Prostate gland (tissue), 2 donors: ENCODE results near the gene FERMT1. TPM values are rescaled to one million over a fixed set of nuclear protein-coding genes. Genes with fewer than 3 reads are reported as not detected.

Experiments used
- DNase-seq: peaks from one replicate; pipeline ENCODE4 v3.0.0-alpha.2; 2019; ENCODE audit warnings: low spot score
- H3K27ac ChIP-seq, 2 donors: fragments of 200-600 bp; sonication (generic); 2 replicates each; pipeline ENCODE4 v1.5.1; 2017 to 2019
- H3K27me3 ChIP-seq: fragments of 200-600 bp; sonication (generic); replicated peaks from 2 replicates; pipeline ENCODE4 v1.5.1; 2019; ENCODE audit not compliant: insufficient read depth
- H3K36me3 ChIP-seq, 2 donors: fragments of 200-600 bp; sonication (generic); 1 replicate in 1 of 2; 2 replicates in 1 of 2; pipeline versions ENCODE4 v1.5.1 to v1.8.1; 2017 to 2019
- H3K4me1 ChIP-seq: fragments of 200-600 bp; sonication (generic); replicated peaks from 2 replicates; pipeline ENCODE4 v1.5.1; 2019
- H3K4me3 ChIP-seq, 2 donors: fragments of 200-600 bp; sonication (generic); 2 replicates each; pipeline ENCODE4 v1.5.1; 2017 to 2019
- H3K9me3 ChIP-seq: fragments of 200-600 bp; sonication (generic); 2 replicates; pipeline ENCODE4 v1.5.1; 2017
- CTCF ChIP-seq, 4 experiments: fragments of 200-600 bp in 2 of 4; fragments of 450-650 bp in 2 of 4; sonication (generic) in 2 of 4; IDR thresholded peaks; 1 replicate in 3 of 4; 2 replicates in 1 of 4; pipeline ENCODE4 v1.5.1; 2016 to 2019; ENCODE audit warnings: antibody characterized with exemption in 4 of 4, mild to moderate bottlenecking in 2 of 4, moderate library complexity in 2 of 4
- POLR2A ChIP-seq: fragments of 450-650 bp; IDR thresholded peaks from one replicate; pipeline ENCODE4 v1.6.1; 2016; ENCODE audit warnings: antibody characterized with exemption, mild to moderate bottlenecking
- POLR2AphosphoS5 ChIP-seq: sonication (generic); formaldehyde crosslinking; IDR thresholded peaks from one replicate; pipeline ENCODE4 v1.6.1; 2017; ENCODE audit warnings: antibody characterized with exemption
- WGBS: methylation state at CpG from one replicate; pipeline ENCODE4 v1.1.5; 2018; 5-methylcytosine and 5-hydroxymethylcytosine counted together
- intact Hi-C: fragments of 100-400 bp; cut with DNase I; formaldehyde crosslinking; loops from one replicate; pipeline ENCODE4 v1.14.2; 2022
- total RNA-seq, 2 donors: library from RNA; depleted of rRNA; stranded (reverse); fragments of >200 nt; gene quantifications; one replicate each; pipeline ENCODE4 v1.1.0, GENCODE V29; 2016

Gene FERMT1
- total RNA-seq, 2 donors from 2014 or later, result 9.0 to 14.0 TPM

GRCh38 chr20:6130045-6130444 is 7.2 kb upstream of the FERMT1 start:
- intact Hi-C loops, result no loop called here
- Histone ChIP-seq H3K27me3 (no peaks in the 10 kb centered on the region), H3K4me3 (no peak overlapping the region), H3K4me1 (no peaks in the 10 kb centered on the region), H3K36me3 (no peaks in the 10 kb centered on the region), H3K9me3 (no peaks in the 10 kb centered on the region), H3K27ac (no peak overlapping the region)
- TF ChIP-seq POLR2A, result no peak
- TF ChIP-seq POLR2AphosphoS5, result no peak
- no peak for TF ChIP-seq CTCF (IDR thresholded peaks at IDR 0.05)
- WGBS, result 91% methylated on average over 5 of the region's 5 CpGs
- DNase-seq, result no peak

- intact Hi-C loops, result no loop called here
- 95% methylated on average over 4 of the region's 4 CpGs for WGBS
- H3K4me1 ChIP-seq, result no peaks in the 10 kb centered on the region
- H3K9me3 ChIP-seq, result no peaks in the 10 kb centered on the region
- no peak overlapping the region for H3K4me3 ChIP-seq
- H3K27ac ChIP-seq, result no peak overlapping the region
- no peaks in the 10 kb centered on the region for H3K36me3 ChIP-seq
- no peaks in the 10 kb centered on the region for H3K27me3 ChIP-seq
- TF ChIP-seq POLR2AphosphoS5 (no peak), CTCF (IDR thresholded peaks at IDR 0.05) (no peak), POLR2A (no peak)
- no peak for DNase-seq
Measured at GRCh38 chr20:6127825-6128224, 5.0 kb upstream of the FERMT1 start.

- Histone ChIP-seq H3K4me3 (no peak overlapping the region), H3K27me3 (no peaks in the 10 kb centered on the region), H3K9me3 (no peaks in the 10 kb centered on the region), H3K27ac (no peak overlapping the region), H3K36me3 (no peaks in the 10 kb centered on the region), H3K4me1 (no peaks in the 10 kb centered on the region)
- no peak for TF ChIP-seq POLR2AphosphoS5
- no peak for TF ChIP-seq CTCF (IDR thresholded peaks at IDR 0.05)
- no peak for TF ChIP-seq POLR2A
- DNase-seq, result no peak
- intact Hi-C loops, result no loop called here
- WGBS, result 58% methylated on average over 2 of the region's 2 CpGs
Measured at GRCh38 chr20:6126846-6127245, 4.0 kb upstream of the FERMT1 start.

GRCh38 chr20:6123649-6124014 is 802 bp upstream of the FERMT1 start:
- no peaks in the 10 kb centered on the region for H3K4me1 ChIP-seq
- intact Hi-C loops, result no loop called here
- H3K4me3 ChIP-seq, result peak overlapping the region in 1 of 2 donors; percentile 51
- 93% methylated on average over 4 of the region's 4 CpGs for WGBS
- no peak for TF ChIP-seq CTCF (IDR thresholded peaks at IDR 0.05)
- TF ChIP-seq POLR2AphosphoS5, result no peak
- TF ChIP-seq POLR2A, result no peak
- no peak for DNase-seq
- no peaks in the 10 kb centered on the region for H3K9me3 ChIP-seq
- H3K36me3 ChIP-seq, result no peaks in the 10 kb centered on the region
- no peaks in the 10 kb centered on the region for H3K27me3 ChIP-seq
- peak overlapping the region; percentile 63 to 66 for H3K27ac ChIP-seq

- Histone ChIP-seq H3K4me3 (peak overlapping the region; percentile 44 to 51), H3K4me1 (no peaks in the 10 kb centered on the region), H3K27ac (peak overlapping the region; percentile 63 to 66), H3K9me3 (no peaks in the 10 kb centered on the region), H3K27me3 (no peaks in the 10 kb centered on the region), H3K36me3 (no peaks in the 10 kb centered on the region)
- WGBS, result under 1% methylated on average over 27 of the region's 27 CpGs
- intact Hi-C loops, result no loop called here
- peak; percentile 68 for DNase-seq
- peak; percentile 79 for TF ChIP-seq POLR2AphosphoS5
- no peak for TF ChIP-seq POLR2A
- no peak for TF ChIP-seq CTCF (IDR thresholded peaks at IDR 0.05)
Measured at GRCh38 chr20:6122111-6122872, 538 bp downstream of the FERMT1 start.
